Right kidney (tissue), 1 donor: ENCODE results near the gene SLC22A23.
A peak's percentile ranks its signal among the peaks of the same experiment; 100 is the strongest.
"Not testable (repeated sequence)": the region's sequence is repeated elsewhere in the genome, so short reads cannot be mapped to it uniquely, and the experiment has no call there.

Experiments used
- DNase-seq: peaks from one replicate; pipeline ENCODE4 v3.0.0-alpha.2; 2016

SLC22A23 gene

DNA sequence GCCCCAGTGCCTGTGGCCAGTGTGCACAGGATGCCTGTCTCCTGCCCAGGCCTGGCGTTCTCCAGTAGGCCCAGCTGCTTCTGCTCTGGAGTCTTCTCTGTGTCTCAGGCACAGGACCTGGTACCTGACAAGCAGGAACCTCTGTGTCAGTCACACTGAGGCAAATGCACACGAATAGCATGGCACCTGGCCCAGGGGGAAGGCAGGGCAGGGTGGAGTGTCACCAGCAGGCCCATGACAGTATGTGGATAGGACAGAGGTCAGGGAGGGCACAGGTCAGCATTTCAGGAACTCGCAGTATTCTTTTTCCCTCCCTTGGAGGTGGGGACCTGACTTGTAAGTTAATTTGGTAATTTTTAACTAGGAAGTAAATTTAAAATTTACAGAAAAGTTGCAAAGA lies 192.5 kb downstream of the SLC22A23 start:
- DNase-seq = no peak

DNA sequence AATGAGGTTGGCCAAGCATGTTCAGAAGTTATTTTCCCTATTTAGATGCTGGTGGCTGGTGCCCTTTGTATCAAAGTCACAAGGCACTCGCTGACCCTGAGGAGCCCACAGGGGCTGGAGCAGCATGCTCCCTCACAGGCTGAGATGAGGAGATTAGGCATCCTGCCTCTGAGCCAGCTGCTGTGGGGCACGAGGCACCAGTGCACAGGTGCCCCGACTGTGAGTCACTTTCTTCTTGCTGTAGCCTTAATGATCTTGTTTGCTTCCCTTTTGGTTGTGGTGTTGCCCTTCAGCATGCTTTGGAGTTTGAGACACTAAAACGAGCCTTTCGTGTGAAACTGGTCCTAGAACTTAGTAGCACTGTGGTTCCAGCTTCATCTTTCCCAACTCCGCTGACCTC lies 193.8 kb downstream of the SLC22A23 start:
- DNase-seq = no peak

DNA sequence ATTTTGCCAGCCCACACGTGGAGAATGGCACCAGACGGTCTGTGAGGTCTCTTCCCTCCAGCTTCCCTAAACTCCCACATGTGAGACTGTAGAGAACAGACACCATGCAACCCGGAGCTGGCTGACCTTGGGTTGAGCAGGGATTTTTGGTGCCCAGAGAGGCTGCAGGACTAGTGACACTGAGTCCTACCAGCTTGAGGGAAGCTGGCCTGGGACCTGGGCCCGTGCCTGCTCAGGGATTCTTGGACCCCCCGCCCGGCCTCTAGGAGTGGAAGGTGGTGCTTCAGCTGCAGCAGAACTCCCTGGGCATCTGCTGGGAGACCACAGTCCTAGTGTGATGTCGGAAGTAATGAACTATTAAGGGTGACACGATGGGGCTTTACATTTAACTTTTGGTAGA lies 194.9 kb downstream of the SLC22A23 start:
- DNase-seq = no peak

DNA sequence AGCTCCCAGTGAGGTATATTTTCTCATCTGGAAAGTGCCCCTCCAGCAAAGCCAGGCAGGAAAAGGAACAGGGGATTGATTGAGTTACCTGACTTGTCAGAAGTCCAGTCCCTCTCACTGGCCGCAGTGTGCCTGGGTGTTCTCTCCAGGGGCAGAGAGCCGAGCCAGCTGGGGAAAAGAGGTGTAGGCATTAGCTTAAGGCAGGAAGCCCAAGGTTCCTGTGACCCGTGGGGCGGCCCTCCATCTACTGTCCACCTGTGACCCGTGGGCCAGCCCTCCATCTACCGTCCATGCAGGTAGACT lies 195.4 kb downstream of the SLC22A23 start:
- DNase-seq = no peak

DNA sequence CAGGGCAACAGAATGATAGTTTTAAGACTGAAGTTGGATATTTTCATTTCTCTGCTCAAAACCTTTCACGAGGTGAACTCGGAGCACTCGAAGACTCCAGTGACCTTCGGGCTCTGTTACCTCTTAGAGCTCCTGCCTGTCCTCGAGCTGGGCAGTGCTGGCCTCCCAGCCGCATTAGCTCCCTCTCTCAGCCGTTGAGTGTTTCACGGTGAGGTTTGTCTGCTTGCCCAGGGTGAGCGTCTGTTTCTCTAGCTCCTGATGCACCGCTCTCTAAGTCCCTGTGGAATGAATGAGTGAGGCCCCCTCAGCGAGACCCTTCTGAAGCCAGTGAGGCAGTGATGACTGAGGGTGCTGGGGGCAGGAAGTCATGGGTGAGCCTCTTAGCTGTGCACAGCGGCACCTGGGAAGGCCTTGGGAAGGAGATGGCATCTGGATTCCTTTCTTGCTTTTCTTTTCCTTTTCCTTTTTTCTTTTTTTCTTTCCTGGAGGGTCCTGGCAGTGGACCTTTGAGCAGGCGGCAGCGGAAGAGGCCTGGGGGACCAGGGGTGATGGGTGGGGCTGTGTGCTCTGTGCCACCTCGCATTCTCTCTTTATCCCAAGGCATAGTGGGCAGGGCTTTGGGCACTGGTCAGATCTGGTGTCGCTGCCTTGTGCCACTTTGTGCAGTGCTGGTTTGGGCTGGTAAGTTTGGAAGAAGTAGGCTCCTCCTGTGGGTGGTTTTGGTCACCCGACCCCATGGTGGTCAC lies 195.9 kb downstream of the SLC22A23 start:
- DNase-seq = no peak

DNA sequence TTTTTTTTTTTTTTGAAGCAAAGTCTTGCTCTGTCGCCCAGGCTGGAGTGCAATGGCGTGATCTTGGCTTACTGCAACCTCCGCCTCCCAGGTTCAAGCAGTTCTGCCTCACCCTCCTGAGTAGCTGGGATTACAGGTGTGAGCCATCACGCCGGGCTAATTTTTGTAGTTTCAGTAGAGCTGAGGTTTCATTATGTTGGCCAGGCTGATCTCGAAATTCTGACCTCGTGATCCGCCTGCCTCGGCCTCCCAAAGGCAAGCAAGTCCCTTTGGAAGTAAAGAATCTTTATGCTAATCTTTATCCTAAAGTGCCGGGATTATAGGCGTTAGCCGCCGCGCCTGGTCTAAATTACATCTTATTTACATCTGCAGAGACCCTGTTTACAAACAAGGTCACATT lies 196.6 kb downstream of the SLC22A23 start:
- DNase-seq = no peak

DNA sequence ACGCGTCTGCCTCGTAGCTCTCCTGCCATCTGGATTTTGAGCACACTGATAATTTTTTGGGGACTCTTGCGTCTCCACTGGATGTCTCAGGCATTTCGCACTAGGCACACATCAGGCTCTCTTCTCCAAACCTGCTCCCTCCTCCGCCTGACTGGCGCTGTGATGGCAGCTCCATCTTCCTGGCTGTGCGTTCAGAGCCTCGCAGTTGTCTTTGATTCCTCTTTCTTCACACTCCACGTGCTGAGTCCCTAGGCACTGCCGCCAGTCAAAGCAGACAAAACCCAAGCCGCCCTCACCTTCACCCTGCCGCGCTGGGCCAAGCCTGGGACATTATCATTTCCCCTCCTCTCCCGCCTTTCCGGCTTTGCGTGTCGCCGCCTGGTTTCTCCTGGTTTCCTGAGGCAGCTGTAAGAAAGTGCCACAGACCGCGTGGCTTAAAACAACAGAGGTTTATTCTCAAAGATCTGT lies 197.3 kb downstream of the SLC22A23 start:
- DNase-seq = peak; percentile 72

DNA sequence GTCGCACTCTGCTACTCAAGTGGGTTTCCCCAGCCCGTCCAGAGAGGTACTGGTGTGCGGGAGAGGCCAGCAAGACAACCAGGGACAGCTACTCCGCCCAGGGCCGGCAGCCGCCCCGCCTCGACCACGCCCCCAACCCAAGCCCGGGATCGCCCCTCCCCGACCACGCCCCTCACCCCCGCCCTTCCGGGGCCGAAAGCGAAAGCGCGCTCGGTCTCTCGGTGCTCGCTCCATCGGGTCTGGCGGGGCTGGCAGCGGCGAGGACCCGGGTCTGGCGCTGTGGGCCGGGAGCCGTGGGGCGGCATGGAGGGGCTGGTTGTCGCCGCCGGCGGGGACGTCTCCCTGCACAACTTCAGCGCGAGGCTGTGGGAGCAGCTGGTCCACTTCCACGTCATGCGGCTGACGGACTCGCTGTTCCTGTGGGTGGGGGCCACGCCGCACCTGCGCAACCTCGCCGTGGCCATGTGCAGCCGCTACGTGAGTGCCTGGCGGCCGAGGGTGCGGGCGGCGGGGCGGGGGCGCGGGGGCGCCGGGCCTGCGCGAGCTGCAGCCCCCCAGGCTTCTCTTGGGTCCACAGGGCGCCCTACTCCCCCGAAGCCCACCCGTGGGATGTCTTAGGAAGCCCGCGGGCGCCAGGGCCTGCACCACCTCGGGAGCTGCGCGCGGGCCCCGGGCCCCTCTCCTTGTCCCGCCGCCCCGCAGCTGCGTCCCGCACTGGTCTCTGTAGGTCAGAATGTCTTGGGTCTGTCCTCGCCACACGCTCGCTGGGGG lies 197.9 kb downstream of the SLC22A23 start, which contains the start of gene PSMG4:
Gene PSMG4 (plus strand): TSS at position 228 of the 771 bp plus-strand sequence. CDS start 76 bp downstream, at position 304.
- DNase-seq = peak; percentile 90

DNA sequence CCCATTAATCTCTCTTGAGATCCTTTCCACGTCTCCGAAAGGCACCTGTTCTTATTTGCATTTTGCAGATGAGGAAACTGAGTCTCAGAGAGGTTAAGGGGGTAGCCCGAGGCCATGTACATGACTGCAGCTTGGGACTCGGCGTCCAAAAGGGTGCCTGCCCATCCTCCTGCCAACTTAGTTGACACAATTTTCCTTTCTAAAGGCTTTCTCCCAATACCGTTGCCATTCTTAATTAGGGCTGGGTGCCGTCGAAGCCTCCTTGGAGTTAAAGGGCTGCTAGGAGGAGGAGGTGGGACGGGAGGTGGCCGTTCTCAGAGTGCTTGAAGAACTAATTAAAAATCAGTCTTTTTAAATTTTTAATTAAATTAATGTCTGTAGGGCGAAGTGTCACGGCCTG lies 198.6 kb downstream of the SLC22A23 start:
- DNase-seq = no peak

DNA sequence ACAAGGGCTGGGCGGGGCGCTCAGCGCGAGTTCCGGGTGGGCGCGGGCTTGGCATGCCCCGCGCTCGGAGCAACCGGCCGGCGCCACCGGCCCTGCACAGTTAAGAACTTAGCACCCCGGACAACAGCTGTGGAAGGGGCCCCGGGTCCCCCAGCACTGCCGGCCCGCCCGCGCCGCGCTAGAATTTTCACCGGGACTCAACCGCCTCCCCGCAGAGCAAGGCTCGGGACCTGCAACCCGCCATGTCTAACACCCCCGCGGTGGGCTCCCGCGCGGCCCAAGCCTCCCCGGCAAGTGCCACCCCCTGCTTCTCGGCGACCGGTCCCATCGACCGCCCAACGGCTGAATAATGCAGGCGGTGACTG lies 203.3 kb downstream of the SLC22A23 start:
- no peak for DNase-seq

DNA sequence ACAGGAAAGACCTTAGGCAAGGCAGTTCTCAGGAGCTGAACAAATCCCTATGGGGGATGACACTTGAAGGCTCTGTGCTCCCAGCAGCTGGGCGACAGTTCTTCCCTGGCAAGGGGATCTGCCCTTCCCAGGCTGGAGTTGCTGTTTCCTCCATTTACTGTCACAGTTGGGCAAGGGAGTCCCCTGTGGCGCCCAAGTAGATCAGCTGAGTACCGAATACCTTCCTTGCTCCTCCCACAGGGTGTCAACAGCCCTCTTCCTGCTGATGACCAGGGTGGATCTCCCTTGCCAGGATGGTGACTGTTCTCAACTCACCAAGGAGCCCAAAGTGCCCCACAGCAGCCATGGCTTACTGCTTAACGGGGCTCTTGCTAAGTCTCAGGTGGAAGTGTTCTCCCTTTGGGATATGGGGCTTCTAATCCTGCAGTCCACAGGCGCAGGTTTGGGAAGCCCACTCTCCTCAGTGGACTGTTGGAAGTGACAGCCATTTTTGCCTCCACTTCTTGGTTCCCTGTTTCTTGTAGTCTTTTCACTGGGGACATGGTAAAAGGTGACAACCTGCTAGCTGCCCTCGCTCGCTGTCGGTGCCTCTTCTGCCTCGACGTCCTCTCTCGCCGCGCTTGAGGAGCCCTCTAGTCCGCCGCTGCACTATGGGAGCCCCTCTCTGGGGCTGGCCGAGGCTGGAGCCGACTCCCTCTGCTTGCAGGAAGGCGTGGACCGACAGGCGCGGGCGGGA lies 203.8 kb downstream of the SLC22A23 start:
- DNase-seq = no peak

DNA sequence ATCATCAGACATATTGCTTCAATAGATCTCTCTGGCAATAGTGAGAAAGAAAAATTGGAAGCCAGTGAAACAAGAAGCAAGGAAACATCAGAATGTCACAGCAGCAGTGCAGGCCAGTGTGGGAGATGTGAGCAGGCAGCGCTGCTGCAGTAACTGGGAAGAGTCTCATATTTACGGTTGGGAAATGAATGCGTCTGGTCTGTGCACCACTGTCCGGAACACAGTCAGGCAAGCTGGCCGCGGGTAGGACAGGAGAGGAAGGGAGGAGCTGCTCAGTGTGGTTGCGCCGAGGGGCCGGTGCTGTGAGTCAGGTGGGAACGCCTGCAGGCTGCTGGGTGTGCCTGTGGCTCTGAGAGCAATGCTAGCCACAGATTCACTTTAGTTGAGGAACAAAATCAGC lies 204.5 kb downstream of the SLC22A23 start:
- no peak for DNase-seq

DNA sequence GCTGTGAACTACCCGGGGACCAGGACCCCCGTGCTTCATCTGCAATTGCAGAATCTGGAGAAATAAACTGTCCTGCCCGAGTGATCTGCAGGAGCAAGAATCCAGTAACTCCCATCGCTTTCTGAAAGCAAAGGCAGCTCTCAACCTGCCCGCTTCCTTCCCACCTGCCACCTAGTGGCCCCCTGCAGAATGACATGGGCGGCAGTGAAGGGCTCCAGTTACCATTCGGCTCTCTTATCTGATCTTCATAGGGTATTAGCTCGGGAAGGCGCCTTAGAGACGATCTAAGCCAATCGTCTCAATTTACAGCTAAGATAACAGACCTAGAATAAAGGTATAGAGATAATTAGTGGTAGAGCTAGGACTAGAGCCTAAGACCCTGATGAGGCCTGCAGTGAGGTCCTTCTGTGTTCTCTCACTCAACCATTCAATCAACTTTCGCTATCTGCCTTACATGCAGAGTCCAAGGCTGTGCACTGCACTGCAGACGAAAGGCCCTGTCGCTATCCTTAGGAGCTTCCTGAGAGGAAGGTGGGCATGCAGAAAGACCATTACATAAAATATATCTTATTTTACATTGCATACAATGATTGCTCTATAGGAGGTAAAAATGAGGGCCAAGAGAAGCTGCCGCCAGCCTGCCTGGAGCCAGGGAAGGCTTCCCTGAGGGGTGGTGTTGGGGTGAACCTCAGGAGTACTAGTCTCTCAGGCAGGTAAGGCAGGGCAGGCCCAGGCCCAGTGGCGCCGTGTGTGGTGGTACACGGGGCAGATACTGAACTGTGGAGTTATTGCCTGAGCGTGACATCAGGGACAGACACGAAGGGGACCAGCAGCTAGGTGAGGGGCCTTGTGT lies 205.2 kb downstream of the SLC22A23 start:
- peak; percentile 66 for DNase-seq

DNA sequence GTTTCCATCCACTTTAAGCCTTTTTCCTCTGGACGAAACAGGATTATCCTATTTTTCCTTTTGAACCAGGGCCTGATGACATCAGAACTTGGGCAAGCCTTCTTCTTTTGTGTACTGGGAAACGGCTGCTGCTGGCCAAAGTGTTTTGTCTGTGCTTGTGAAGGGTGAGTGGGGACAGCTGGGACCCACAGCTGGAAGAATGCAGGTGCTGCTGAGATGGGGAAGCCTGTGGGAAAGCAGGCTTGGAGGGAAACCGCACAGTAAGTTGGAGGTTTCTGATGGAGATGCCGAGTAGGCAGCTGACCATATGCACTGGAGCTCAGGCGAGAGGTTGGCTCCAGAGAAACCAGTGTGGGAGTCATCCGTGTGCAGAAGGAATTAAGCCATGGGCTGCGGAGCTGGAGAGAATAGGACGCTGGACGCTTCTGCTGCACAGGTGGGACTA lies 206.6 kb downstream of the SLC22A23 start:
- DNase-seq = no peak

DNA sequence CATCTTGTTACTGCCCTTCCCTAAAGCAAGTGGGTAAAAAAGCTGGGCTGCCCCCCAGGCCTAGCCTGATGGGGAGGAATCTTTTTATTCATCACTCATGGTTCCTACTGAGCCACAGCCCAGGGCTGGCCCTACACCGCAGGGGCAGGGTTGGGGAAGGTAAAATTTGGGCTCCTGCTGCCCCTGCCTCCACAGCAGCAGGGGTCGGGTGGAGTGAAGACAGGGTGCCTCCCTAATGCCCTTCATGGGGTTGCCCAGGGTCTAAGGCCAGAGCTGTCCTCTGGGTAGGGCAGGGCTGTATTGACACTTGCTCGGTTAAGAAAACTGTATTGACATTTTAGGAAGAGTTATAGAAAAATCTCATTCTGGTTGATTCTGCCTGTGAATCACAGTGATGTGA lies 207.0 kb downstream of the SLC22A23 start:
- no peak for DNase-seq

DNA sequence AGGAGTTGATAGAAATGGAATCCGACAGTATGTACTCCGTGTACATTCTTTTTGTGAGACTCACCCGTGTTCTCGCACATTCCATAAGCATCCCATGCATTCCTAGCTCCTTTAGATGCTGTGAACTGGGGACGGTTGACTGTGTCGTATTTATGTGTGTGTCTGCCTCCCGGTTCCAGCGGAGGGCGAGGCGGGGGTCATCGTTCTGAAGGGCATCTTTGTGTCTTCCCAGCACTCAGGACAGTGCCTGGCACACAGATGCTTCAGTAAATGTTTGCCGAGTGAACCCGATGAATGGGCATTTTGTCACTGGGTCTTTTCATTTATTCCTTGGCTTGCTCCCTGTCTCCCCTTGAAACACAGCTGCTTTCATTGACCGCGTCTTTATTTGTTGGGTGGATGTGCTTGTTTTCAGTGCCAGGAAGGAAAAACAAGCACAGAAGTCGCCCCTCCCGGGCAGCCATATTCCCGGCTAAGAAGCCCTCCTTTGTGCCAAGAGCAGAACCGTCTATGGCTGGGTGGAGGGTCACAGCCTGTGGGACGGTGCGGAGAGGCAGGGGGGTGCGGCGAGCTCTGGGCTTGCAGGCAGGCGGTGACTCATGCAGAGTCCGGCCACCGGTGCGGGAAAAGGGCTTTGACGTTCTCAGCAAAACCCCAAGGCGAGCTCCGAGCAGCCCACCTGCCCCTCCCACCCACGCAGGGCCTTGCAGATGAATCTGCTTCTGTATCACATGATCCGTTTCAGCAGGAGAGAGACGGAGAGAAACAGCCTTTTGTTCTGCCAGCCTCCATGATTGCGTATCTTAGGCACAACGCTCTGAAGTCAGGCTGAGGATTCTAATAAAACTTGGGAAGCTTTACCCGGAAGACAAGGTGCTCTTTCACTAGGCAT lies 209.3 kb downstream of the SLC22A23 start:
- peak; percentile 80 for DNase-seq

DNA sequence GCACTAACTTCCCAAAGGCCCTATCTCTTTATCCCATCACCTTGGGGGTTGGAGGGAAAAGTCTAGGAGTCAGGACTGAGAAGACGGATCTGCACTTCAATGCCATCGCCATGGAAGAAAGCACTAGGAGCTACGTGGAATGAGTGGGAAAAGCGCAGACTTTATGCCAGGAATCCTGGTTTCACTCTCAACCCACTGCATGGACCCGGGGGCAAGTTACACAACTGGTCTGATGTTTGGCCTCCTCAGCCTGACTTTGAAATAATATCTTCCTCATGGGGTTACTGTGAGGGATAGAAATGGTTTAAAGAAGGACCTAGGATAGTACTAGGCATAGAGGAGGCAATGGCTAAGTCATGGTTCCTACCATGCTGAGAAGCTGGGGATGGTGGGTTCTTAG lies 211.6 kb downstream of the SLC22A23 start:
- DNase-seq = no peak

DNA sequence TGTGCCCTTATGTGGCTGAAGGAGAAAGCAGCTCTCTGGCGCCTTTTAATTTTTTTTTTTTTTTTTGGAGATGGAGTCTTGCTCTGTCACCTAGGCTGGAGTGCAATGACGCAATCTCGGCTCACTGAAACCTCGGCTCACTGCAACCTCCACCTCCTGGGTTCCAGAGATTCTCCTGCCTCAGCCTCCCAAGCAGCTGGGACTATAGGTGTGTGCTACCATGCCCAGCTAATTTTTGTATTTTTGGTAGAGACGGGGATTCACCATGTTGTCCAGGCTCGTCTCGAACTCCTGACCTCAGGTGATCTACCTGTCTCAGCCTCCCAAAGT lies 212.1 kb downstream of the SLC22A23 start:
- not testable (repeated sequence) for DNase-seq

DNA sequence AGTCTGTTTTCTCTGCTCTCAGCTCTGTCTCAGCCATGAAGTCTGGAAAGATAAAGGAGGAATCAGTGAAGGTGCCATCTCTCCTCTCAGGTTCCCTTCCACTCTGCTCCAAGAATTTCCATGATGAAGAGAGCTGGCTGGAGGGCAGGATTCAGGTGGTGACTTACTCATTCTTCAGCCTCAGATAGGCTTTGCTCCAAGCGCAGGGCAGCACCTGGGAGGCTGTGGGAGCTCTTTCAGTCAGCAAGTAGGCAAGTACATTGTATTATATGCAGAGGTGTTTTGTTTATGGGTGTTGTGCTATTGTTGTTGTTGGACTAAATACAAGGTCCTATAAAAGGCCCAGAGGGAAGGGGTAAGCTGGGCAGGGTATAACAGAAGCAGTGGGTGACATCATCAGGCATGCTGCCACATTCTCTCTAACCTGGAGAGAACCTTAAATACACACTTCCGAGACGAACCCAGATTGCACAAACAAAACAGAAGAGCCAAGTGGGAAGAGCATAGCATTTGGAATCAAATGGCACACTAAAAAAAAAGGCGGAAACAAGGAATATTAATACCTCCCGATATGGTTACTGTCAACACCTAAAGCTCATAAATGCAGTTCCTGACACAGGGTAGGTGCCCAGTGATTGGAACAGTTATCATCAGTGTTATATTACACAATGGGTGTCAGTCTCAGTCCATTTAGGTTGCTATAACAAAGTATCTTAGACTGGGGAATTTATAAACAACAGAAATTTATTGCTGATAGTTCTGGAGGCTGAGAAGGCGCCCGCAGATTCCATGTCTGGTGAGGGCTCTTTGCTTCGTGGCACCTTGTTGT lies 212.6 kb downstream of the SLC22A23 start:
- DNase-seq = no peak

DNA sequence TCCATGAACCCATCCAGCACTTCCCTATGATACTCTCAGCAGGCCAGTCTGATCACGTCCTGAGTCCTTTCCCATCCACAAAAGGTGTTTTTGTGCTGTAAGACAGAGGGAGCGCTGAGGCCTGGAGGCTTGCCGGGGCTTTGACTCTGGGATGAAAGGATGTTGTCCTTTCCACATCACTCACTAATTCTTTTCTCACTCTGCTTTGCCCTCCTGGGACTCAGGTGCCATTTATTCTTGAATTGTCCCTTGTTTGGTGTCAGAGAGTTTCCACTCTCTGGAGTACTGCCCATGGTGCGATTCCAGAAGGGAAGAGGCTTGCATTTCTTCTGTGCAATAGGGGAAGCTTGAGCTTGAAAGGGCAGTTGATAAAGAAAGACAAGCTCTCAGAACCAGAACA lies 214.1 kb downstream of the SLC22A23 start:
- DNase-seq = no peak
